NCI-H128 (cell line): ENCODE measurements around the gene PHRF1.

Experiments
- DNase-seq: peaks from one replicate; lab custom pipeline; 2025; ENCODE audit not compliant: unreplicated experiment; lab: John Stamatoyannopoulos, UW

Gene PHRF1

GRCh38 chr11:625636-626268 lies 49.5 kb downstream of the PHRF1 start:
- DNase-seq = no peak

DNA sequence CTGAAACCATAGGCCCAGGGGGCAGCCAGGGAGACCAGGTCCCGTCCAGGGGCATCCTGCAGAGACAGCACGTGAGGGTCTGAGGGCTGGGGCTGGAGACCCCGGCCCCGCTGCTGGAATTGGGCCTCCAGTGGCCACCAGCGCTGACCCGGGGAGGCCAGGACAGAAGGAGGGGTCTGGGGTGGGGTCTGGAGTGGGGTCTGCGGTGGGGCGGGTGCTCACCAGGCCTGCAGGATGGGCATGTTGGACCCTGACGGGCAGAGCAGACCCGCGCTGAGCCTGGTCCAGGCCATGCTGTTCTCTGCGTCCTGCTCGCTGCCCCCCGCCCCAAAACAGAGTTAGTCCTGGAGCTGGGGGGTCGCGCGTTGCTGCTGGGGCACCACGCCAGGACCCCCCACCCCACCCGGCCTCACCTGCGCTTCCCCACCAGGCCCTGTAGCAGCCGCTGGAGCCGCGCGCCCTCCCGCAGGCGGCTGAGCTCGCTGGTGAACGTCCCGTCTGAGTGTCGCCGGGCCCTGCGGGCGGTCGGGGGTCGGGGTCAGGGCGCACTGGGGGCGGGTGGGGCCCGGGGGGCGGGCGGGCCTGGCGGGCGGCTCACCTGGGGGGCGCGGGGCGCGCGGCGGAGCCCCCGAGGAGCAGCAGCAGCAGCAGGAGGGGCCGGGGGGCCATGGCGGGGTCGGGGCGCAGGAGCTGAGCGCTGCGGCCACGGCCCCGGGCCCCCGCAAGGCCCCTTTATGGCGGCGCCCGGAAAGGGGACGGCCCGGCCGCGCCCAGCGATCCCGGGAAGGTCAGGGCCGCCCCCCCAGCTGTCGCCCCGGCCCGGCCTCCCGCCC lies 50.4 kb downstream of the PHRF1 start, which contains the start of gene SCT:
SCT (minus strand) TSS at position 707 of the 833 bp plus-strand sequence; CDS start at position 669, 38 bp downstream.
- DNase-seq = no peak

- no peak for DNase-seq
These were observed 51.0 kb downstream of the PHRF1 start for GRCh38 chr11:627308-627576.

DNA sequence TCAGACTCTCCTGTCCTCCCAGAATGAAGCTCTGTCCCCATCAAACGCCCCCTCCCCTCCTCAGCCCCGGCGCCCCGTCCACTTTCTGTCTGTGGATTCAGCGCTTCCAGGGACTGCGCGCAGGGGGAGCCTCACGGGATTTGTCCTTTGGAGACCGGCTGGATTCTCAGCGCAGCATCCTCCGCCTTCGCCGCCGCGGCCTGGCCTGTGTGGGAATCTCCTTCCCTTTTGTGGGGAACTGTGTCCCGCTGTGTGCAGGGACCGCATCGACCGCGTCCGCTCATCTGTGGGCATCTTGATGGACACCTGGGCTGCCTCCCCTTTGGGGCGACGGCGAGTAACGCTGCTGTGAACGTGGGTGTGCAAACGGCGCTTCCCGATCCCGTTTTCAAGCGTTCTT lies 51.8 kb downstream of the PHRF1 start:
- DNase-seq = no peak

- no peak for DNase-seq
These were observed 52.9 kb downstream of the PHRF1 start for GRCh38 chr11:629237-629583.

GRCh38 chr11:630871-631270 lies 54.6 kb downstream of the PHRF1 start:
- DNase-seq = no peak

GRCh38 chr11:635945-636510 lies 59.8 kb downstream of the PHRF1 start:
- no peak for DNase-seq

GRCh38 chr11:636511-637332 lies 60.5 kb downstream of the PHRF1 start, which contains the start of gene DRD4:
Gene DRD4, plus strand, starts transcription at chr11:637269. Its CDS starts 36 bp downstream, at chr11:637305.
- no peak for DNase-seq

DNA sequence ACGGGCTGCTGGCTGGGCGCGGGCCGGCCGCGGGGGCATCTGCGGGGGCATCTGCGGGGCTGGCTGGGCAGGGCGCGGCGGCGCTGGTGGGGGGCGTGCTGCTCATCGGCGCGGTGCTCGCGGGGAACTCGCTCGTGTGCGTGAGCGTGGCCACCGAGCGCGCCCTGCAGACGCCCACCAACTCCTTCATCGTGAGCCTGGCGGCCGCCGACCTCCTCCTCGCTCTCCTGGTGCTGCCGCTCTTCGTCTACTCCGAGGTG lies 61.0 kb downstream of the PHRF1 start:
- no peak for DNase-seq

DNA sequence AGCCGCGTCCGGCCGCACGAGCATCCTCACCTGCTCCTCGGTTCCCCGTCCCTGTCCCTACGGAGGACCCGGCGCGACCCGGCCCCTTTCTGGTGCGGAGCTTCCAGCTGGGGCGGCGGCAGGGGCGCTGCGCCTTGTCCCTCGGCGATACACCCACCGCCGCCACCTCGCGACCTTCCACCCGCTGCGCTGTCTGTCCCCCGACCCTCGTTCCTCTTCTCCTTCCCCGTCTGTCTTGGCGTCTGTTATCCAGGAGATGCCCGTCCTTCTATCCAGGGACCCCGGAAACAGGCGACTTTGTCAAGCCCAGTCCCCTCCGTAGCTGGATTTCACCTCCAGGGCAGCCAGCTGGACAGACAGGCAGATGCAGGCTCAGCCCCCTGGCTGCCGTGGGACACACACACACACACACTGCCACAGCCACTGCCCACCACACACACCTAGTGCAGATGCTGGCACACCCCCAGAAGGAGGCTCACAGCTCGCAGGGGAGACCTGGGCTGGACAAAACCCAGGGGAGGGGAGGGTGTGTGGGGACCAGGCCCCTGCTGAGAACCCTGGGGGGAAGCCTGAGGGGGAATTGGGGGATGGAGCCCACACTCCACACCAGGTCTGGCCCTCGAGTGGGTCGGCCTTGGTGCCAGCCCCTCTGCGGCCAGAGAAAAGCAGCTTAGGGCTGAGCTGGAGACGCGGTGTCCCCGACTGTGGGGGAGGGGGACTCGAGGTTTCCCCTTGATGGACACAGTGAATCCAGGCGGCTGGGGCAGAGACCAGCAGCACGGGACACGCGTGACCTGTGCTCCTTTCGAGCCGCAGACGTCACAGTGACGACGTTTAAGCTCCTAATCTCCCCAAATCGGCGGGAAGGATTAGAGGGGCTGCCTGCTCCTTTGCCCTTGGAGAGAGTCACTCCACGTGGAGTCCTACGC lies 61.6 kb downstream of the PHRF1 start:
- no peak for DNase-seq

GRCh38 chr11:638631-639331 lies 62.5 kb downstream of the PHRF1 start:
- no peak for DNase-seq

- no peak for DNase-seq
These were observed 63.2 kb downstream of the PHRF1 start for GRCh38 chr11:639332-639955.

- no peak for DNase-seq
These were observed 63.9 kb downstream of the PHRF1 start for GRCh38 chr11:640021-640706.

DNA sequence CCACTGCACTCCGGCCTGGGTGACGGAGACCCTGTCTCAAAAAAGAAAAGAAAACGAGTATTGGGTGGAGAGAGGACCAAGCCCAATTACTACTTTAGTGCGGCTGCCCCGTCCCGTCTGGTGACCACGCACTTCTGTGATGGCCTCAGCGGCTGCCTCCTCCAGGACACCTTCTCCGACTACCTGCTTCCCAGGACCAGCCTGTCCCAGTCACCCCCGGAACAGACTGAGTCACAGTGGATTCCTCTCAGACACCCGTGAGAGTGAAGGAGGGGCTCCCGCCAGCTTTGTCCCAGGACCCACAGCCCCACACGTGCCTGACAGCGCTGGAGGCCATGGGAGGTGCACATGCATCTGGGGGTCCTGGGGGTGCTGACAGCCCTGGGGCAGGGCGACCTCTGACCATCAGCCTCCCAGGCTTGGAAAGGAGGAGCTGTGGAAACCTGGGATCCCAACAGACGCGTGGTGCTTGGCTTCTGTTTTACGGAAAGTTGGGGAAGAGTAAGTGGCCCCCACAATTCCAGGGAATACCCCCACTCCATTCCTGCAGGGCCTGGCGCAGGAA lies 65.6 kb downstream of the PHRF1 start:
- no peak for DNase-seq

DNA sequence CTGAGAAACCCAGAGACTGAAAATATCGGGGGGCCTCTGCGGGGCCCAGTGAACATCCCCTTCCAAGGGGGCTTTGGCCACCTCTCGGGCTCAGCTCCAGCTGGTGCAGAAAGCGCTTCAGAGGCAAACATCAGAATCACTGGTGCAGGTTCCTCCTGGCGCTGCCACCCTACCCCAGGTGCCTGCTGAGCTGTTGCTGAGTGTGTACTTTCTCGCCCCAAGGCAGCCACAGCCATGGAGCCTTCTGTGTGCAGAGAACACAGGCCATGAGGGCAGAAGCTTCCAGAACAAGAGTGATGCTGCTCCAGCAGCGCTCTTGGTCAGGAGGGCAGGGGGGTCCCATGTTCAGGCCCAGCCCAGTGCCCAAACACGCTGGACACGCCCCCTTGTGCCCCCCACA lies 67.1 kb downstream of the PHRF1 start:
- DNase-seq = no peak

GRCh38 chr11:643849-644738 lies 67.8 kb downstream of the PHRF1 start:
- DNase-seq = no peak

DNA sequence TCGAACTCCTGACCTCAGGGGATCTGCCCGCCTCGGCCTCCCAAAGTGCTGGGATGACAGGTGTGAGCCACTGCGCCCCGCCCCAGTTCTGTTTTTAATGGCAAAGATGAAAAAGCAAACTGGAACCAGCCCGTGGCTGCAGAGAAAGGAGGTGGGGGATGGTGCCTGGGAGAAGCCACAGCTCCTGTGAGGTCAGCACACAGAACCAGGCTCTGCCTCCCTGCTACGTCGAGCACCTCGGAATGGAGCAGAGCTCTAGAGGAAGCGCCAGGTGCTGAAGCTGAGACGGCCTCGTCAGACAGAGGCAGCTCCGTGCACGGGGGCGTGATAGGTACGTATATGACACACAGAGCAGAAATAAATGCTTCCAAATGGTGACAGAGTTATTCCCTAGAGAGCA lies 69.3 kb downstream of the PHRF1 start:
- no peak for DNase-seq

DNA sequence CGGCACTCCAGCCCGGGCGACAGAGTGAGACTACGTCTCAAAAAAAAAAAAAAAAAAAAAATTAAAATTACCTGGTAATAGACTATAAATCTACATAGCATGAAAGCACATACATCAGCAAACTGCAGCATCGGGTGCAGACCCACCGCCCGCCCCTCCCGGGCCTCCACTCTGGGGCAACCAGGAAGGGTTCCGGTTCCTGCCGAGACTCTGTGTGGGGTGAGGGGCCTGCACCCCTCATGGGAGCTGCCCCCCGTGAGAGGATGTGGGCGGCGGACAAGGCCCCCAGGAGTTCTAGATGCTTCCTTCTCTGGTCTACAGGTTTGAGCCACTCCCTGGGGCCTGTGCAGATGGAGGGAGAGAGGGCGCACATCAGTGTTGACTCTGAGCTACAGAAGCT lies 69.9 kb downstream of the PHRF1 start:
- DNase-seq = no peak
